OCI-LY7 (cell line): Measurements from ENCODE around the gene XYLT1. TPM values are rescaled to one million over a fixed set of nuclear protein-coding genes. Genes with fewer than 3 reads are reported as not detected.

Source experiments
- BruUV-seq: library from RNA; stranded (reverse); fragments of 400-500 nt; replicated peaks from 2 replicates; lab custom pipeline; 2021; lab: Mats Ljungman, UMichigan
- CTCF ChIA-PET: fragments of 300-600 bp; sonication (Branson Sonifier 250); formaldehyde crosslinking; loops from one replicate; lab custom pipeline; 2022; ENCODE audit warnings: antibody characterized with exemption; ENCODE audit not compliant: unreplicated experiment; lab: Charles Lee
- POLR2A ChIA-PET: fragments of 300-600 bp; sonication (Branson Sonifier 250); formaldehyde crosslinking; loops from one replicate; lab custom pipeline; 2022; ENCODE audit warnings: antibody characterized with exemption; lab: Charles Lee
- DNase-seq: peaks from one replicate; pipeline ENCODE4 v3.0.0-alpha.2; 2015; ENCODE audit warnings: low spot score
- H2AFZ ChIP-seq: fragments of 200-600 bp; sonication (generic), shearing (Covaris generic); 2 replicates; pipeline ENCODE4 v1.6.1; 2014; ENCODE audit warnings: mild to moderate bottlenecking, antibody characterized with exemption, low read length, moderate library complexity
- H3K27ac ChIP-seq: fragments of 200-600 bp; sonication (generic); 2 replicates; pipeline ENCODE4 v1.5.1; 2014; ENCODE audit warnings: mixed run types, low read depth, mild to moderate bottlenecking, moderate library complexity, low read length, inconsistent platforms; ENCODE audit not compliant: poor library complexity, severe bottlenecking
- H3K36me3 ChIP-seq: fragments of 200-600 bp; sonication (generic); 2 replicates; pipeline ENCODE4 v1.6.1; 2014; ENCODE audit warnings: mild to moderate bottlenecking, antibody characterized with exemption, low read length, moderate library complexity, mixed read lengths; ENCODE audit not compliant: insufficient read depth
- H3K4me1 ChIP-seq: fragments of 200-600 bp; sonication (generic); 2 replicates; pipeline ENCODE4 v1.5.1; 2014; ENCODE audit warnings: mild to moderate bottlenecking, low read length; ENCODE audit not compliant: insufficient read depth, poor library complexity, severe bottlenecking
- H3K4me2 ChIP-seq: fragments of 200-600 bp; sonication (generic); 2 replicates; pipeline ENCODE4 v1.6.1; 2014; ENCODE audit warnings: mild to moderate bottlenecking, low read length
- H3K4me3 ChIP-seq: fragments of 200-600 bp; sonication (generic); 2 replicates; pipeline ENCODE4 v1.5.1; 2014; ENCODE audit warnings: mild to moderate bottlenecking, low read depth, low read length; ENCODE audit not compliant: poor library complexity, severe bottlenecking
- H3K79me2 ChIP-seq: fragments of 200-600 bp; sonication (generic); 2 replicates; pipeline ENCODE4 v1.6.1; 2016; ENCODE audit warnings: low read depth, mild to moderate bottlenecking, low read length, moderate library complexity, mixed read lengths; ENCODE audit not compliant: insufficient read depth
- H3K9me2 ChIP-seq: fragments of 200-600 bp; sonication (generic); 2 replicates; pipeline ENCODE4 v1.6.1; 2016; ENCODE audit warnings: mild to moderate bottlenecking, low read length, mixed read lengths; ENCODE audit not compliant: insufficient read depth
- H3K9me3 ChIP-seq: fragments of 200-600 bp; sonication (generic); 2 replicates; pipeline ENCODE4 v1.6.1; 2014; ENCODE audit warnings: mild to moderate bottlenecking, mixed run types, low read length, mixed read lengths
- H4K20me1 ChIP-seq: fragments of 200-600 bp; sonication (generic); 2 replicates; pipeline ENCODE4 v1.6.1; 2014; ENCODE audit warnings: mild to moderate bottlenecking, antibody characterized with exemption, low read length, moderate library complexity, mixed read lengths; ENCODE audit not compliant: insufficient read depth
- EZH2phosphoT487 ChIP-seq: fragments of 200-600 bp; sonication (generic); IDR thresholded peaks from 2 replicates; pipeline ENCODE4 v1.6.1; 2018; ENCODE audit warnings: low read depth, borderline replicate concordance, mild to moderate bottlenecking, mixed run types, antibody characterized with exemption, low read length, moderate library complexity, mixed read lengths
- intact Hi-C: fragments of 100-400 bp; cut with micrococcal nuclease; formaldehyde crosslinking; loops from one replicate; pipeline ENCODE4 v1.10.0; 2022; ENCODE audit not compliant: unreplicated experiment
- total RNA-seq, 2 experiments: library from RNA; depleted of rRNA in 1 of 2; stranded (reverse); fragments of >200 nt in 1 of 2; shearing (Covaris generic) in 1 of 2; gene quantifications; 2 replicates each; pipeline ENCODE4 v1.2.3, GENCODE V29; 2014 to 2022
- TF ChIP-seq, protein P1 (sequence below): fragments of 200-600 bp; sonication (generic); conservative IDR thresholded peaks from 2 replicates; pipeline ENCODE4 v1.5.1; 2014; ENCODE audit warnings: mild to moderate bottlenecking, antibody characterized with exemption, low read length, moderate library complexity, mixed read lengths

XYLT1 gene
- total RNA-seq, 2 experiments from 2014 or later = 36.3 to 50.0 TPM

DNA sequence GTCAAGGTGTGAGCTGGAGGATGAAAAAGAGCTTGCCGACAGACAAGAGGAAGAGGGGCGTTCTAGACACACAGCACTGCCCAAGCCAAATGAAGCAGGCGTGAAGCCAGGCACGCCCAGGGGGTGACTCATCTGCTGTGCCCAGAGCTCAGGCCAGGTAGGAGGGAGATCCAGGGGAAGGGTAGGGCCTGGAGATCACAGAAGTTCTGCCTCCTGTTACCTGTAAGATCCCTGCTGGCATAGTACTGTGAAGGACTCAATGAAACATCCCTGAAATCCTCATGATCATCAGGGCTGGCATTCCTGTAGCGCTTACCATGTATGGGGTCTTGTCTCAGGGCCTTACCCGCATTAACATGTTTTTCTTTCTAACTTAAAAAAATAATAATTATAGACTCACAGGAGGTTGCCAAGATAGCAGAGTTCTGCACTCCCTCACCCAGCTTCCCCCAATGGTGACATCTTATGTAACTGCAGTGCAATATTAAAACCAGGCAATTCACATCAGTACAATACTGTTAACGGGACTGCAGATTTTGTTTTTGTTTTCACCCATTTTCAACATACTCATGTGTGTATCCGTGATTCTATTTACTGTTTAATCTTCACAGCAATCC is 158.6 kb downstream of the XYLT1 start:
- no peak overlapping the region for H3K4me2 ChIP-seq
- no peaks in the 10 kb centered on the region for H4K20me1 ChIP-seq
- H3K4me1 ChIP-seq = peaks cover 31% of the 10 kb centered on the region
- no peaks in the 10 kb centered on the region for H3K9me2 ChIP-seq
- peaks cover 8% of the 10 kb centered on the region; the same call in 1 of the 2 replicates for H3K36me3 ChIP-seq
- intact Hi-C loops = no loop called here
- no peak overlapping the region for H3K4me3 ChIP-seq
- no peak for DNase-seq
- H3K79me2 ChIP-seq = peaks cover 3% of the 10 kb centered on the region; the same call in 1 of the 2 replicates
- CTCF ChIA-PET = no interaction called here
- no peak for TF ChIP-seq EZH2phosphoT487
- TF ChIP-seq, protein P1, sequence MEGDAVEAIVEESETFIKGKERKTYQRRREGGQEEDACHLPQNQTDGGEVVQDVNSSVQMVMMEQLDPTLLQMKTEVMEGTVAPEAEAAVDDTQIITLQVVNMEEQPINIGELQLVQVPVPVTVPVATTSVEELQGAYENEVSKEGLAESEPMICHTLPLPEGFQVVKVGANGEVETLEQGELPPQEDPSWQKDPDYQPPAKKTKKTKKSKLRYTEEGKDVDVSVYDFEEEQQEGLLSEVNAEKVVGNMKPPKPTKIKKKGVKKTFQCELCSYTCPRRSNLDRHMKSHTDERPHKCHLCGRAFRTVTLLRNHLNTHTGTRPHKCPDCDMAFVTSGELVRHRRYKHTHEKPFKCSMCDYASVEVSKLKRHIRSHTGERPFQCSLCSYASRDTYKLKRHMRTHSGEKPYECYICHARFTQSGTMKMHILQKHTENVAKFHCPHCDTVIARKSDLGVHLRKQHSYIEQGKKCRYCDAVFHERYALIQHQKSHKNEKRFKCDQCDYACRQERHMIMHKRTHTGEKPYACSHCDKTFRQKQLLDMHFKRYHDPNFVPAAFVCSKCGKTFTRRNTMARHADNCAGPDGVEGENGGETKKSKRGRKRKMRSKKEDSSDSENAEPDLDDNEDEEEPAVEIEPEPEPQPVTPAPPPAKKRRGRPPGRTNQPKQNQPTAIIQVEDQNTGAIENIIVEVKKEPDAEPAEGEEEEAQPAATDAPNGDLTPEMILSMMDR = no peak
- no peak overlapping the region for H2AFZ ChIP-seq
- POLR2A ChIA-PET = interaction anchor here (0.6 kb wide), 1 partner anchor 16 kb away, joined by 3 read pairs; no protein-coding TSS in a partner anchor
- no peak overlapping the region for H3K27ac ChIP-seq
- no TSS peak for BruUV-seq
- no peaks in the 10 kb centered on the region for H3K9me3 ChIP-seq

GRCh38 chr16:17311333-17312093 is 159.2 kb downstream of the XYLT1 start:
- no peak overlapping the region for H3K27ac ChIP-seq
- no peak overlapping the region for H2AFZ ChIP-seq
- H3K36me3 ChIP-seq = peaks cover 5% of the 10 kb centered on the region; the same call in 1 of the 2 replicates
- TF ChIP-seq EZH2phosphoT487 = no peak
- TF ChIP-seq, protein P1 = no peak
- H3K4me2 ChIP-seq = no peak overlapping the region
- intact Hi-C loops = no loop called here
- ChIA-PET CTCF (no interaction called here), POLR2A (interaction anchor here (1.0 to 1.4 kb wide), 2 partner anchors 10 to 26 kb away, joined by 3 read pairs; no protein-coding TSS in a partner anchor)
- no peak for DNase-seq
- no TSS peak for BruUV-seq
- no peaks in the 10 kb centered on the region for H3K9me3 ChIP-seq
- no peak overlapping the region for H3K4me3 ChIP-seq
- H4K20me1 ChIP-seq = no peaks in the 10 kb centered on the region
- peaks cover 3% of the 10 kb centered on the region; the same call in 1 of the 2 replicates for H3K79me2 ChIP-seq
- H3K9me2 ChIP-seq = no peaks in the 10 kb centered on the region
- H3K4me1 ChIP-seq = peaks cover 26% of the 10 kb centered on the region
